HG02798 (cell line): ENCODE data around the gene CAMK2B.

Experiments used
- ATAC-seq: cut with Tn5 transposase; IDR thresholded peaks from one replicate; pipeline ENCODE4 v1.9.1; 2021; ENCODE audit warnings: mild to moderate bottlenecking; ENCODE audit not compliant: unreplicated experiment, poor library complexity

The CAMK2B gene

DNA sequence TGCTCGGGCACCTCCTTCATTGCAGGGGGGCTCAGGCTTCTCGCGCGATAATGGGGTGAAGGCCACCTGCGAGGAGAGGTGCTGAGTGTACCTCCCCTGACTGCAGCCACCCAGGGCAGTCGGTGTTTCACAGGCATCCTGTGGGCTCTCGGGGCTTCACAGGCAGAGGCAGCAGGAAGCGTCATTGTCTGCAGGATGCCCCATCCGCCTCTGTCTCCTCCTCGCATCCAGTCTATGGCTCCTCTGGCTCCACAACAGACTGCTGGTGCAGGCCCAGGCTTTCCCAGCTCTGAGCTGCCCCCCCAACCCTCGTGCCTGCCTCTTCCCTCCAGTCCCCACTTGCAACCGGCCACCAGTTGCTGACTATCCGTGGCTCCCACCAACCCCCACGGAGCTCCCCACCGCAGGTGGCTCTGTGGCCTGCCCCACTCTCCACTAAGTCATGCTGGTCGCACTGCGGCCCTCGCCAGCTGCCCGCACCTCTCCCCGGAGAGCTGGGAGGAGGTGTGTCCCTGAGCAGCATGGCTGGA is 36.5 kb downstream of the CAMK2B start:
- ATAC-seq, result no peak

DNA sequence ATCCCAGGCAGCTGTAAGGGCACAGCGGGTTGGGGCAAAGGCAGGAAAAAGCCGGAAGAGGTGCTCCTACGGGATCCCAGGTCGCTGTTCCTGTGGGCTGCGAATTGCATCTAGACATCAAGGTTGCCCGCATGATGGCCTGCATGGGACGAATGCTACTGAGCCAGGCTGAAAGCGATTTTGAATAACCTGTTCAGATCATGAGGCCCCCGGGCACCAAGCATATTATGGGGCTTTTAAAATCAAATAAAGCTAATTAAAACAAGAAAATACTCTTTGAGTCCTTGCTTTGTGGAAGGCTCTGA is 37.1 kb downstream of the CAMK2B start:
- no peak for ATAC-seq

DNA sequence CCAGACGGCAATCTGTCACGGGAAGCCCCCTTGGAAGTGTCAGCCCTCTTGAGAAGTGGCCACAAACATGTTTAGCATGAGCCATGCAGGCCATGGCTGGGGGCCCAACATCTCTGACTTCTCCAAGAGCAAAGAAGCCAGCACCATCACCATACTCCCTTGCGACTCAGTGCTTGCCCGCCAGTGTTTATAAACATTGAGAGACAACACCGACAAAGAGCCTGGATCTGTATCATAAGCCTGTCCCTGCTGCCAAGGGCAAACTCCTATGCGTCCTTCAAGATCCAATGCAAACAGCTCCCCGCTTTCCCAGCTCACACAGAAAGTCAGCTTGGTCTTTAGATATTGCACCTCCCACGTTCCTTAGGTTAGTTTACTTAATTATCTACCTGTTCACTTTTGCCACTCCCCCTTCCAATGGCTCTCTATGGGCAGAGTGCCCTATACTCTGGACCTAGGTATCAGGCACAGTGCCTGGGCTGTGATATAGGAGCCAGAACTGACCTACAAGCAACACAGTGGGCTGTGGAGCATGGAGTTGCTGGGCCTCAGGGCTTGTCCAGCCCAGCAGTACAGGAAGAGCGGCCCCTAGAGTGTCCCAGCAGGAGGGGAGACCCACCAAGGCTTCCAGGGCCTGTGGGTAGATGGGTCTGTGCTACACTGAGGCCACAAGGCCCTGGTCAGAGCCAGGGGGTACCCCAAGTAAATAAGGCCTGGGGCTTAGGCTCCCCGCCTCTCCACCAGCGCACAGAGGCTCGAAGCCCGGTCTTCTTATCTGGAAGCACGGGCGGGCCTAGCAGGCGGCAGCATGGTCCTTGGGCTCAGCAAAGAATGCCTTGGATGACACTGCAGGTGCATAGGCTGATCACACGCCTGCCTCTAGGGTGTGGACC is 37.7 kb downstream of the CAMK2B start:
- ATAC-seq, result no peak

DNA sequence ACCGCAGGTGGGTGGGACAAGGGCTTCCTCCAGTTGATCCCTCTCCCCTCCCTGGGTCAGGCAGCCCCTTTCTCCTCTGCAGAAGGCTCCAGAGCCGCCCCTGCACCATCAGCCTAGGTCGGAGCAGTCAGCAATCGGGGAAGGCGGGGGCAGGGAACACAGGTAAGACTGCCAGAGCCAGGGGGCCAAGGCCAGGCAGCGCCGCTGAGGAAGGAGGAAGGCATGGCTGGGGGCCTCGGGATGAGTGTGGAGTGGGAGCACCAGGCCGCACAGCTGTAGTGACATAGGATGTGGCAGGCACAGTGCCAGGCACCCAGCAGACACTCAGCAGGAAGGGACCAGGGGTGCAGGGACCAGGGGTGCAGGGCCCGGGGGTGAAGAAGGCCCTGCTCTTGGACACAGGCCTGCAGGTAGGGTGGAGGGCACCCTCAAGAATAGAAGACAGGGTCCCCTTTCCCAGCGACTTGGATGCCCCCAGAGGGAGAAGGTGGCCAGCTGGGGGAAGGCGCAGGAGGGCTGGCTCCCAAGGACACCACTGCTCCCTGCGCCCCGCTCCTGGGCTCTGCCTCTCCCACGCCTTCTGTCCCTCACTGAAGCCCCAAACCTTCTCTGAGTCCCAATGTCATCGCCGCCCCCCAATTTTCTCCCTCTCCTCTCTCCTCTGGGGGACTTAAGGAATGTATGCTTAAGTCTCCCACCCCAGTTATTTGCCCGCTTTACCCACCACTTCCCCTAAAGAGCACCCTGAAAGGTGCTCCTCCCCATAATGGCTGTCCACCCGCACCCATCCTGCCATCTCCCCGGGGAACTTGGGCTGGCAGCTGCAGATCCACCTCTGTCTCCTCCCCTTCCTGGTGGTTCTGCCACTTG is 38.5 kb downstream of the CAMK2B start:
- ATAC-seq, result no peak

DNA sequence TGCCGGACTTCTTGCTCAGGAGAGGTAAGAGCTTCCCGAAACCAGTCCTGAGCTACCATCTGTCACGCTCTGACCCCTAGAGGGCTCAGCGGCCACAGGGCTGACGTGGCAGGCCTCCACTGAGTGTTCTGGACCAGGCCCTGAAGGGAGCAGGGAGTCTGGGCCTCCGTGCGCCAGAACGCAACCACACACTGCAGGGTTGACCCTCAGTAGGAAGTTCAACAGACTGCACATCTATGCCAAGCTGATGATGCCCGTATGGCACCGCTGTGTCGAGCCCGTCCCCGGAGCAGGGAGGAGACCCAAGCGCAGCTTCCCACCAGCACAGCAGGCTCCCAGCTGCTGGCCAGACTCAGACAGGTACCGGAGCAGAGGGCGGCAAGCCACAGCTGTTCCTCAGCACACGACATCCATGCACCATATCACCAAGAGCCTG is 39.2 kb downstream of the CAMK2B start:
- ATAC-seq, result no peak

DNA sequence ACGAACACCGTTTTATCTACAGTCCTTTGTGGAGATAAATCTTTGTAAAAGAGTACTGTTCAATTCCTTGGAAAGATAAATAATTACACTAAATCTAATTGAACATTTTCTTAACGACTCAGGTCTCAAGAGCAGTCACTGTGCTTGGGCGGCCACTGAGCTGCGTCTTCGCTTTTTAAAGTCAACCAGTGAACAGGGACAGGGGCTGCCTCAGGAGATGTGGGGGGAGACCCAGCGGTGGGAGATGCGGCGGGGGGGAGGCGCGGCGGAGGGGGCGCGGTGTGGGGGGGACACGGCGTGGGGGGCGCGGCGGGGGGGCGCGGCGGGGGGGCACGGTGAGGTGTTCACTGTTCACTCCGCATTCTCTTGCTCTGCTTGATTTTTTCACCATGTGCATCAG is 39.8 kb downstream of the CAMK2B start:
- ATAC-seq, result no peak

DNA sequence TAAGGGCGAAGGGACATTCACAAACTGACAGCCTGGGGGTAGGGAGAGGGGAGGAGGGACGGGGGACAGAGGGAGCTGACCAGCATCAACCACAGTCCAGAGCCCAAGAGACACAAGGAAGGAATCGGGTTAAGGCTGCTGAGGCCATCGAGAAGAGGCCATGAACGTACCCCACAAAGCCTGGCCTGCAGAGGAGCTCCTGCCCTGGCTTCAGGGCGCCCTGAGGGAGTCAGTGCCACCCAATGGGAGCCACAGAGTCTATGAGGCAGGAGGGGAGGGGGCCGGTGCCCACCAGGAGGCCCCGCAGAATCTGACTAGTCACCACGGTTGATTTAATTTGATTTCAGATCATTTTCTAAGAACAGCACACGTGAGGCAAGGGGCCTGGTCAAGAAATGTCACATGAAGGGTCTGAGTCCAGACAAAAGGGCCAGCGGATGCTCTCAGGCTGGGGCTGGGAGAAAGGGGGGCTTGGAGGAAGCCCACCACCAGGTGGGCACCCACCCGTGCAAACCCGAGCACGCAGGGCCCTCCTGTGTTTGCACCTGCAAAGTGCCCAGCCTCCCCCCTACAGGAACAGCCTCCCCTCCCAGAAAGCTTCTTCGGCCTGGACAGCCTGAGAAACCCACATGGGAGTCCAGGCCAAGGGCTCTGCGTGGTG is 40.4 kb downstream of the CAMK2B start:
- ATAC-seq, result no peak

DNA sequence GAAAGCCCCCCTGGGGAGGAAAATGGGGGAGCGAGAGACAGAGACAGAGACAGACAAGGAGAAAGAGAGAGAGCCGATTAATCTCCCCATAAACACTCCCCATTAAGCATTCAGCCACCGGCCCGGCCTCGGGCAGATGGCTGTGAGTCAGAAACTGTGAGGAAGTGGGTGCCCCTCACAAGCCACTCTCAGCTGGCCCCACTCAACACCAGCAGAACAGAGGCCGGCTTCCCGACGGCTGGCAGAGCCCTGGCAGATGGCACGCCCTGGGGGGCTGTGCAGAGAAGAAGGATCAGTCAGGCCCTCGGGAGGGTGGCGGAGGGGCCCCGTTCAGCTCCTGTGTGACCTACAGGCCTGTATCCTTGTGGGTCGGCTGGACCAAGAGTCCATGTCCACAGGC is 41.2 kb downstream of the CAMK2B start:
- no peak for ATAC-seq

DNA sequence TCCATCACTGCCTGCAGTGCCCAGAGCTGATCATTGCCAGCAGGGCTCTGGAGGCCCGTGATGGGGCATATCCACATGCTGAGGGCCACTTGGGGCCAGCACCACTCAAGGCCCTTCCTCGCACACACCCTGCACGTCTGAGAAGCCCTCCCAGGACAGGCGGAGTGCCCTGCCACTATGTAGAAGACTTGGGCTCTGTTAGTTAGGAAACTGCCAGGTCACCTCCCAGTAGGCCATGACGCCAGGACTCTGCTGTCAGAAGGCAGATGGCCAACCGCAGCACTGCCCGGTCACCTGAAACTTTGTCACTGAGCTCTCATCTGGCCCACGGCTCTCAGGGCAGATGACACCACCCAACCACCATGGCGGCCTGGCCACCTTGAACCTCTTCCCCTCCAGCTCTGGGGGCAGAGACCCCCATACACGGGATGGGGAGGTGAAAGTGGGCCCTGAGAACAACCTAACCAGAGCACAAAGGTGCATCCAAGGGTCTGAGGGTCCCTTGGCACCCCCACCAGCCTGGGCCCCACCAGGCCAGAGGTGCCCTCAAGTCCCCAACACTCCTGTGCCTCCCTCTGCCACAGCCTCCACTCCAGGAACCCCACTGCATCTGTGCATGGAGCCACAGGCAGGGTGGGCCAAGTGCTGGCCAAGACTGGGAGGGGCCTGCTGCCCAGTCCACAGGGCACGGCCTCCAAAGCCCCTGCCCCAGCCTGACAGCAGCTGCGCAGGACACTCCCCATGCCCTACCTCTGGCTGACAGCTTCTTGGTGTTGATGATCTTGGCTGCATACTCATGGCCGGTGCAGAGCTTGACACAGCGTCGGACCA is 41.8 kb downstream of the CAMK2B start:
- ATAC-seq, result no peak

DNA sequence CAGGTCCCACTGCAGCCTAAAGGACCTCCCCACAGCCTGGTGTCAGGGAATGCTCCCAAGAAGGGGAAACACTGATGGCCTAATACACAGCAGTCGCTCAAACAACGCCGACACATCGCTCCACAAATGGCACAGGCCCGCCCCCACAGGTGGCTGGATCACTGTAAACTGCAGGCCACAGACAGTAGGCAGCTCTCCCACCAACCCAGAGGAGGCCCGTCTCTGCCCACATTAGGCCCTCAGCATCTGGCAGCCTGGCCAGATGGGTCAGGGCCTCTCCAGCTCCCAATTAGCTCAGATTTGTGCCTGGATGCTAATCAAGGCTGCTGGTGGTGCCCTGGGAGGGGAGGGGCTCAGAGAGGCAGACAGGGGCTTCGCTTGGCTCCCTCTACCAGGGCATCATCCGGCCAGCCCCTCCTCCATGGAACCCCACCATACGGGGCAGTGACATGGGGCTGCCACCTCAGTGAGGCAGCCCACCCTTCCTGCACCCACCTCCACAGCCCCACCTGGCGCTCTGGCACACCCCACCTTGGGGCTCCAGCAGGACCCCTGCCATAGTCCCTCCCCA is 42.7 kb downstream of the CAMK2B start:
- no peak for ATAC-seq

DNA sequence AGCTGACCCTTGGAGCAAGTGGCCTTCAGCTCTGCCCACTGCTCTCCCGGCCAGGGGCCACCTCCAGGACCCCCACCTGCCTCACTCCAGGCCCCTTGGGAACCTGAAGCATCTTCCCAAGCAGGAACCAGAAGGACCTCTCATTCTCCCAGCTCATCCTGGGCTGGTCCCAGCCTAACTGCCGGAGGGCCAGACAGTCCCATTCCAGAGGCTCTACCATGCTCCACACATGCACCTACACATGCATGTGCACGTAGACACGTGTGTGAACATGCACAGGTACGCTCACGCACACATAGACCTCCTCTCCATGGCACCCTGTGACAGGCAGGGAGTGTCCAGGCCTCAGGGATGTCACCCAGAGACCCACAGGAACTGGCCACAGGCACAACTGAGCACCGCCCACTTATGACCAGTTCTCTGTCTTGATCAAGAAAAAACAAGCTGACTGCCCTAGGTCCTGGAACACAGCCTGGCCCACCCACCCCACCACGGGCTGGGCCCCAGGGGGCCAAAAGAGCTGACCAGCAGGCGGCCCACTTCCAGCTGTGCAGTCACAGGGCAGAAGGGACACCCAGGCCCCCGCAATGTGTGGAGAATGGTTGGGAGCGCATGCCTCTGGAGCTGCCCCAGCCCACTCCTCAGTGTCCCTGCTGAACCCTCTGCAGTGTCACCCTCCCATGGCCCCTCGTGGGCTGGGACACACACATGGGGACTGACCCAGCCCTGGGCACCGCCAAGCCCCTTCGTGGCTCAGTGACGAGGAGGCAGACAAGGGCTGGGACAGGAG is 43.4 kb downstream of the CAMK2B start:
- no peak for ATAC-seq

DNA sequence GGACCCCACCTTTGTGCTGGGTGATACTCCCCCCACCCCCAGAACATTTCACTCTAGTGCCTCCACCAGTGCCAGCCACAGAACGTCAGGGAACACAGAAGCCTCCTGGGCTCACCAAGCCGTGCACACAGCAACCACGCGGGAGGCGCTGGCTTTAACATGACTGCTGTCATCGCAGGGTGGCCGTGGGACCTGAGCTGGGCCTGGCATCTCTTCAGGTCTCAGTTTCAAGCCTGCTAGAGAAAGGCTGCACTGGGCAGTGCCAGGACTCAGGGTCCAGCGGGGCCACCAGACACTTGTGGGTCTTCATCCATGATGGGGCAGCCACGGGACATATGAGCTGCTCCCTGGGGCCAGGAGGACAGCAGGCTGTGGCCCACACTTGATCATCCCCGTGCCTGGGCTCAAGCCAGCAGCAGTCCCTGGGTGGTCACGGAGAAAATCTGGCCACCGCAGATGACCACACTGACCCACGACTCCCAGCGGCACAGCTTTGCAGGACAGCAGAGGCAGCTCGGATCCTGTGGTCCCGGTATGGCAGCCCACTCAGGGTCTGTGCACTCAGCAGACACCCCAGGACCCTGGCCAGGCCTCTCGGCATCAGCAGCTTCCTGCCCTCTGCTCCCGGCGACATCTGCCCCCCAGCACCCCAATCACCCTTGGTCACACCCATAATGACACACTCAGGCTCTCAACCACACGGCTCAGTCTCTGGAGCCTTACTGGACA is 44.2 kb downstream of the CAMK2B start:
- no peak for ATAC-seq

DNA sequence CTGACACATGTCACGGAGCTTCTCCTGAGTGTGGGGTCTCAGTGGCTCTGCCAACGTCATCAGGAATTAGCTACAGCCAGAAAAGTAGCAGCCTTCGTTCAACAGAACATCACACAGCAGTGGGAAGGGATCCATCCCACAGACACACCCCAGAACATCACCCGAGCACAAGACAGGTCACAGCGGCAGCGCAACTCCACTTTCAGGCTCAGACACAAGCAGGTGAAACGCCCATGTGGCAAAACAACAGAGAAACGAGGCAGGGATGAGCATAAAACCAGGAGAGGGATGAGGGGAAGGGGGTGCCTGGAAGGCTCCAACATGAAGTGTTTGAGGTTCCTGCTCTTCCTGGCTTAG is 44.8 kb downstream of the CAMK2B start:
- ATAC-seq, result no peak

DNA sequence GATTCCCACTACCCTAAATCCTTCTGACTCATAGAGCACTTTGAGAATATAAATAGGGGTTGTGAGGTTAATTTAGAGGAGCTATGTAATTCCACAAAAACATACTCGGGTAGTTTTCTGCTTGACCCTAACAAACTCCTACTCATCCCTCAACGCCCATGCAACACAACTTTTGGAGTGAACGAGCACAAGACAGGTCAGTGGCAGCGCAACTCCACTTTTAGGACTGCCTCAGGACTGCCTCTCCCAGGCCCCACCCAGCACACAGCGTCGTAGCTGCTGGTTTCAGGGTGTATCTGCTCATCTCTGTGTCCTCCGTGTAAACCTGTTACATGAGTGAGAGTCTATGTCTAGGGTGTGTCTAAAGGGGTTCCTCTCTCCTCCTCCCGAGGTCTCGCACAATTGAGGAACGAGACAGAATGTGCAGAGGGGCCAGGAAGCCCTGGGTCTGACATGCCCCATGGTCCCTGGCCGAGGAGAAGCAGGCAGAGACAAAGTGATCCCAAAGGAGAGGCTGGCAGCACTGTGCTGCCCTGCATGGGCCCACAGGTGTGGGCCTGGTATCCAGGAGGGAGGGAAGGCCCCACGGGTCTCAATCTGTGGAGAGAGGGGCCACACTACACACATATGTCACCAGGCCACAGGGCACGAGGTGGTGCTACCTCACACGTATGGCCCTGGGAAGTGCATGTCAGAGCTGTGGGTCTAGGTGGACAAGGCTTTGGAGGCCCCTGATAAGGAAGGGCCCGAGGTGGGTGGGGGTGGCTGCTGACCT is 45.5 kb downstream of the CAMK2B start:
- no peak for ATAC-seq

DNA sequence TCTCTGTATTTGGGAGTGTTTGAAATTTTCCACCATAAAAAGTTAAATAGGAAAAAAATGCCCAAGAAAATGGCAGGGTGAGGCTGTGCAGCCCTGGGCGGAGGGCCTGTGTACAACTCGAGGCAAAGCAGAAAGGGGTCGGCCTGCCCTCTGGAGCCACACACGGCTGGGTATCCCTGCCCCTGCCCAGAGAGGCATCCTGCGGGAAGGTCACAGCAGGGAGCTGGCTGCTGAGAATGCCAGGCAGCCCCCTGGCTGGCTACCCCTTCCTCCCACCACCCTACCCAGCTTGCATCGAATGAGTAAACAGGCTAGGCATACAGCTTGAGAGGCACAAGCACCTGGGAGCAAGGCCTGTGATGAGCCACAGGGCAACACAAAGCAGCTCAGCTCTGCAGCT is 46.1 kb downstream of the CAMK2B start:
- ATAC-seq, result no peak

DNA sequence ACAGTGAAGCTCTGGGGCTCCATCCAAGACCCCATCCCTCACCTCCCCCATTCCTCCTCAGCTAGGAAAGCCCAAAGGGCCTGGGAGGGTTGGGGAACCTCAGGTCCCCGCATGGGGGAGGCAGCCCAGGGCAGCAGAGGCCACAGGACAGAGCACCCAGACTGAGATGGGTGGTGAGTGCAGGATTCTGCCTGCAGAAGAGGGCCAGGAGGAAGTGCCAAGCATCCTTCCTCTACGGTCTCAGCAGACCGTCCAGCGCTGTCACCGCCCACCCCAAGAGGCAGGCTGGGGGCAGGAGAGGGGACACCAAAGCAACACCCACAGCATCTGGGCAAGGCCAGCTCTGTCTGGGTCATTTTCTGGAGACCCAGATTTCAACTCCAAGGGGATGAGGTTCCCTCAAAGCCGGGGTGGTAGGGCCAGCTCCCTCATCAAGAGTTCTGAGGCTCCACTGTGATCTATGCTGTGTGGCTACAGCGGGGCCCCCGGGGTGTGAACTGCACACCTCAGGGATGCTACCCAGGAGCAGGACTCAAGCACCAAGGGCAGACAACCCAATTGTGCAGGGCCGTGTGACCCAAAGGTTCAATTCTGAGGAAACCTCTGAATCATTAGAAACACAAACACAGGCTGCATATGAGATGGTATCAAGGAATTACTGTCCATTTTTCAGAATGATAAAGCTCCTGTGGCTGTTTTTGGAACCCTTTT is 46.8 kb downstream of the CAMK2B start:
- no peak for ATAC-seq

DNA sequence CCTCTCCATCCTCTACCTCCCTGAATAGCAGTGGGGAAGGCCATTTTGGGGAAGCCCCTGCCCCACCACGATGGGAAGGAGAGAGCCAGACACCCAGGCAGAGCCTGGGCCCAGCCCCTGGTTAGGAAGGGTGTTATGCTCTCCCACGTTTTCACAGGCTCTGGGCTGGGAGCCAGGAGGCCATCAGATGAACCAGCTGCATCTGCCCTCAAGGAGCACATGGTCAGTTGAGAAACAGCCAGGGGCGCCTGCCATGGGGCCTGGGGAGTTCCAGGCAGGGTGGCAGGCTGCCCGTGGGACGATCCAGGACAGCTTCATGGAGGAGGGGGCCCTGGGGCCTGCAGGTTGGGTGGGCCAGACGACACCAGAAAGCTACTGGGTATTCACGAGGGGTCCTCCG is 47.5 kb downstream of the CAMK2B start:
- no peak for ATAC-seq
